Neural cell (in vitro differentiated cells): ENCODE results near the gene SLC24A3. TPM values are rescaled to one million over a fixed set of nuclear protein-coding genes. Genes with fewer than 3 reads are reported as not detected.

Experiments used
- H2AFZ ChIP-seq: fragments of 200-600, 300-800 bp; sonication (generic), shearing (Covaris generic); 2 replicates; pipeline ENCODE4 v1.6.0; 2014; ENCODE audit warnings: low read depth, mild to moderate bottlenecking, antibody characterized with exemption, low read length, moderate library complexity
- H3F3A ChIP-seq: fragments of 200-600 bp; shearing (Covaris generic); 2 replicates; pipeline ENCODE4 v1.6.1; 2016; ENCODE audit warnings: mild to moderate bottlenecking, moderate library complexity, mixed read lengths, antibody characterized with exemption, low read length; ENCODE audit not compliant: insufficient read depth, poor library complexity, severe bottlenecking
- H3K27ac ChIP-seq: fragments of 200-600, 300-800 bp; sonication (generic), shearing (Covaris generic); 2 replicates; pipeline ENCODE4 v1.5.1; 2014; ENCODE audit warnings: mild to moderate bottlenecking, low read length, moderate library complexity
- H3K27me3 ChIP-seq: fragments of 300-800, 200-600 bp; sonication (generic), shearing (Covaris generic); 2 replicates; pipeline ENCODE4 v1.6.0; 2014; ENCODE audit warnings: mild to moderate bottlenecking, low read depth, low read length, moderate library complexity; ENCODE audit not compliant: insufficient read depth
- H3K36me3 ChIP-seq: fragments of 300-800, 200-600 bp; sonication (generic), shearing (Covaris generic); 2 replicates; pipeline ENCODE4 v1.5.1; 2014; ENCODE audit warnings: mild to moderate bottlenecking, antibody characterized with exemption, low read length, moderate library complexity; ENCODE audit not compliant: insufficient read depth
- H3K4me2 ChIP-seq: fragments of 300-800, 200-600 bp; sonication (generic), shearing (Covaris generic); 2 replicates; pipeline ENCODE4 v1.6.0; 2014; ENCODE audit warnings: mild to moderate bottlenecking, low read length
- H3K4me3 ChIP-seq: fragments of 300-800, 200-600 bp; sonication (generic), shearing (Covaris generic); 2 replicates; pipeline ENCODE4 v1.5.1; 2014; ENCODE audit warnings: mild to moderate bottlenecking, low read length, moderate library complexity
- H3K79me2 ChIP-seq: fragments of 200-600 bp; shearing (Covaris generic); replicated peaks from 2 replicates; pipeline ENCODE4 v1.6.0; 2014; ENCODE audit warnings: mild to moderate bottlenecking, low read length, moderate library complexity; ENCODE audit not compliant: insufficient read depth
- H3K9ac ChIP-seq: fragments of 300-800, 200-600 bp; sonication (generic), shearing (Covaris generic); 2 replicates; pipeline ENCODE4 v1.6.1; 2016; ENCODE audit warnings: mild to moderate bottlenecking, low read length, mixed read lengths
- H3K9me2 ChIP-seq: fragments of 200-600 bp; shearing (Covaris generic); 2 replicates; pipeline ENCODE4 v1.6.1; 2016; ENCODE audit warnings: mild to moderate bottlenecking, low read length, mixed read lengths; ENCODE audit not compliant: insufficient read depth
- H3K9me3 ChIP-seq: fragments of 200-600, 300-800 bp; sonication (generic), shearing (Covaris generic); 2 replicates; pipeline ENCODE4 v1.6.1; 2016; ENCODE audit warnings: mild to moderate bottlenecking, mixed run types, low read length, moderate library complexity, mixed read lengths
- H4K20me1 ChIP-seq: fragments of 200-600 bp; shearing (Covaris generic); 2 replicates; pipeline ENCODE4 v1.6.1; 2016; ENCODE audit warnings: mild to moderate bottlenecking, mixed run types; ENCODE audit not compliant: insufficient read depth
- CTCF ChIP-seq: fragments of 450-650 bp; IDR thresholded peaks from 2 replicates; pipeline ENCODE4 v1.5.1; 2014; ENCODE audit warnings: antibody characterized with exemption, mild to moderate bottlenecking, moderate library complexity; ENCODE audit not compliant: poor library complexity, severe bottlenecking
- EP300 ChIP-seq: fragments of 450-650 bp; conservative IDR thresholded peaks from 2 replicates; pipeline ENCODE4 v1.6.1; 2014; ENCODE audit warnings: antibody characterized with exemption, mild to moderate bottlenecking, moderate library complexity; ENCODE audit not compliant: poor library complexity, severe bottlenecking
- EZH2 ChIP-seq: fragments of 200-600, 300-800 bp; shearing (Covaris generic), sonication (generic); IDR thresholded peaks from 2 replicates; pipeline ENCODE4 v1.6.1; 2014; ENCODE audit warnings: antibody characterized with exemption, low read length, borderline replicate concordance, mild to moderate bottlenecking; ENCODE audit not compliant: insufficient read depth, poor library complexity, severe bottlenecking
- MXI1 ChIP-seq: fragments of 450-650 bp; conservative IDR thresholded peaks from 2 replicates; pipeline ENCODE4 v1.6.1; 2014; ENCODE audit warnings: antibody characterized with exemption, mild to moderate bottlenecking; ENCODE audit not compliant: poor library complexity, severe bottlenecking
- POLR2AphosphoS5 ChIP-seq: IDR thresholded peaks from 2 replicates; pipeline ENCODE4 v1.6.1; 2012
- RAD21 ChIP-seq: fragments of 450-650 bp; conservative IDR thresholded peaks from 2 replicates; pipeline ENCODE4 v1.6.1; 2014; ENCODE audit warnings: antibody characterized with exemption, mild to moderate bottlenecking, moderate library complexity
- REST ChIP-seq: IDR thresholded peaks from 2 replicates; pipeline ENCODE4 v1.6.1; 2012; ENCODE audit warnings: borderline replicate concordance
- SMC3 ChIP-seq: fragments of 450-650 bp; conservative IDR thresholded peaks from 2 replicates; pipeline ENCODE4 v1.6.1; 2014; ENCODE audit warnings: antibody characterized with exemption, mild to moderate bottlenecking, moderate library complexity; ENCODE audit not compliant: poor library complexity
- TAF1 ChIP-seq: IDR thresholded peaks from 2 replicates; pipeline ENCODE4 v1.6.1; 2012; ENCODE audit warnings: low read depth
- polyA plus RNA-seq: library from polyadenylated mRNA; depleted of rRNA; stranded (reverse); fragments of >200 nt; gene quantifications from 2 replicates; pipeline ENCODE4 v1.2.3, GENCODE V29; 2014

Gene SLC24A3
- polyA plus RNA-seq, 1 donor from 2014 or later, result 6.5 TPM

GRCh38 chr20:19714579-19714840 is 502.1 kb downstream of the SLC24A3 start:
- Histone ChIP-seq H4K20me1 (no peaks in the 10 kb centered on the region), H3F3A (no peaks in the 10 kb centered on the region), H3K79me2 (no peaks in the 10 kb centered on the region), H3K9me2 (no peaks in the 10 kb centered on the region), H3K4me2 (no peak overlapping the region), H3K27ac (no peak overlapping the region), H3K9me3 (no peaks in the 10 kb centered on the region), H3K9ac (no peak overlapping the region), H3K4me3 (no peak overlapping the region), H3K27me3 (no peaks in the 10 kb centered on the region), H2AFZ (no peak overlapping the region), H3K36me3 (no peaks in the 10 kb centered on the region)
- TF ChIP-seq MXI1, result no peak
- TF ChIP-seq TAF1, result no peak
- no peak for TF ChIP-seq REST

GRCh38 chr20:19715986-19716385 is 503.5 kb downstream of the SLC24A3 start:
- H3F3A ChIP-seq, result no peaks in the 10 kb centered on the region
- H4K20me1 ChIP-seq, result no peaks in the 10 kb centered on the region
- H3K9me3 ChIP-seq, result no peaks in the 10 kb centered on the region
- H3K4me3 ChIP-seq, result no peak overlapping the region
- H2AFZ ChIP-seq, result no peak overlapping the region
- H3K36me3 ChIP-seq, result no peaks in the 10 kb centered on the region
- no peak overlapping the region for H3K9ac ChIP-seq
- H3K27me3 ChIP-seq, result no peaks in the 10 kb centered on the region
- TF ChIP-seq EZH2, result no peak
- no peak for TF ChIP-seq POLR2AphosphoS5
- no peak for TF ChIP-seq TAF1
- TF ChIP-seq SMC3, result no peak
- no peak for TF ChIP-seq REST
- TF ChIP-seq RAD21, result no peak
- no peak for TF ChIP-seq CTCF
- TF ChIP-seq EP300, result no peak
- no peak for TF ChIP-seq MXI1
- H3K9me2 ChIP-seq, result no peaks in the 10 kb centered on the region
- no peak overlapping the region for H3K4me2 ChIP-seq
- H3K27ac ChIP-seq, result no peak overlapping the region
- H3K79me2 ChIP-seq, result no peaks in the 10 kb centered on the region
